Measurements from ENCODE around the gene NOS1AP.
A peak's percentile ranks its signal among the peaks of the same experiment; 100 is the strongest.
"Not testable (repeated sequence)": the region's sequence is repeated elsewhere in the genome, so short reads cannot be mapped to it uniquely, and the experiment has no call there.

NOS1AP gene

DNA sequence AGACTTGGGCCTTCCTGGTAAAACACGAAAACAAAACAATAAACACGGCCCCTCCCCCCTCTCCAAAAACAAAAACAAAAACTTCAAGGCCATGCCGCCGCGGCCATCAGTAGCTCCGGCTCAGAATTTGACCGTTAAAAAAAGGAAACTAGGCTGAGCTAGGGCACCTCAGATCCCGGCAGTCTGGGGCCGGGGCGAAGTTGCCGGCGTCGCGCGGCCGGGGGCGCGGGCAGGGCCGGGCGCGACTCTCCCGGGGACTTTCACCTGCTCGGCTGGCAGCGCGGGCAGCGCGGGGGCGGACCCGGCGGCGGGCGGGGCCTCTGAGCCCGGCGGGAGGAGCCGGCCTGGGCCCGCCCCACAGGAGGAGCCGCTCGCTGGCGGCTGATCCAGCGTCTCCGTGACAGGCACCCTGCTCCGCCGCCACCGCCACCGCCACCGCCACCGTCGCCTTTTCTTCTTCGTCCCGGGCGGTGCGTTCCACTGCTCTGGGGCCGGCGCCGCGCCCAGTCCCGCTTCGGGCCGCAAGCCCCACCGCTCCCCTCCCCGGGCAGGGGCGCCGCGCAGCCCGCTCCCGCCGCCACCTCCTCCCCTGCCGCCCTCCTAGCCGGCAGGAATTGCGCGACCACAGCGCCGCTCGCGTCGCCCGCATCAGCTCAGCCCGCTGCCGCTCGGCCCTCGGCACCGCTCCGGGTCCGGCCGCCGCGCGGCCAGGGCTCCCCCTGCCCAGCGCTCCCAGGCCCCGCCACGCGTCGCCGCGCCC, at the start of gene NOS1AP:
TSS of gene NOS1AP (plus strand) at position 358 of the 760 bp plus-strand sequence. CDS start 487 bp downstream, outside the sequence.
- DNase-seq = peak; percentile 78

DNA sequence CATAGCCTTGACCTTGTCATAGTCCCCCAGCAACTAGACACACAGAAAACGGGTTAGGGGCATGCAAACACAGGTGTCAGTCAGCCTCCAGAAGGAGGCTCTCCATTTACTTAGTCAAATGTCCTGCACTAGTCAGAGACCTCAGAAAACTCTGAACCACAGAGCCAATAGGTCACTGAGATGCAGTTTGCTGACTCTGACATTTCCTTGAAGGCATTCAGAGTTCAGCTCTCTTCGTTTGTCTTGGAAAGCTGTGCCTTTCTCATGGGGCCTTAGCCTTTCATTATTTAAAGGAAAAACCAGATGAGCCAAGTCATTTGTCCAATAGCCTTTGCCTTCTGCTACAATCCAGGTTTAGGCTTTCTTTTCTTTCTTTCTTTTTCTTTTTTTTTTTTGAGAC, 49.3 kb upstream of the NOS1AP start:
- DNase-seq = no peak

DNA sequence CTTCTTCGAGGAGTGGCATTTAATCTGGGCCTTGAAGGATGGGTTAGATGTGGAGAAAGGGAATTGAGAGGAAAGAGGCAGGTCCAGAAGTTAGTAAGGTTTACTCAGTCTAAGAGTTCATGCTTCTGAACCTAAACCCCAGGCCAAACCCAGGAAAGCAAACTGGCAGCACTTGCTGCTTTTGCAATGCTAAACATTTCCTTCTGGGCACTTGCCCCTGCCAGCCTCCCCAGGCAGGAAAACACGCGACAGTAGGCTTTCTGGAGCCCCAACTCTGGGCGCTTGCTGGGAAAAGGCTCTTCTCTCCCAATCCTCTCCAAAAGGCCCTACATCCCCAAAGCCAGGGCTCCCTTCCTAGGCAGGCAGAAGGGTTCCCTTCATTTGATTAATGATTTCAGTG, 48.4 kb upstream of the NOS1AP start:
- no peak for DNase-seq

DNA sequence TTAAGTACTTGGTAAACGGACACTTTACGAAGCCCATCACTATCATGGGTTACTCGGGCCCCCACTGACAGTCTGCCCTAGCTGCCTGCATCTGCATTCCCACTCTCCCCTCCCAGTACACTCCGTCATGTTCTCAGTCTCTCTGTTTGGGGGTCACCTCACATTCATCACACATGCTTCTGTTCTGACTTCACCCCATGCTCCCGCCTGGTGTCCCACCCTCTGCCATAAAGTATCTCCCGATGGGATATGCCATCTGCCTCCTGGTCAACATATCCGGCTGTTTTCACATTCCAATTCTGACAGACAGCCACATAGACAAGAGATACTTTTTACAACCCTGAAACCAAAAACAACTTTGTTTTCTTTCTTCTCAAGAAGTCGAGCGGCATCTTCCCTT, 46.9 kb upstream of the NOS1AP start:
- no peak for DNase-seq

DNA sequence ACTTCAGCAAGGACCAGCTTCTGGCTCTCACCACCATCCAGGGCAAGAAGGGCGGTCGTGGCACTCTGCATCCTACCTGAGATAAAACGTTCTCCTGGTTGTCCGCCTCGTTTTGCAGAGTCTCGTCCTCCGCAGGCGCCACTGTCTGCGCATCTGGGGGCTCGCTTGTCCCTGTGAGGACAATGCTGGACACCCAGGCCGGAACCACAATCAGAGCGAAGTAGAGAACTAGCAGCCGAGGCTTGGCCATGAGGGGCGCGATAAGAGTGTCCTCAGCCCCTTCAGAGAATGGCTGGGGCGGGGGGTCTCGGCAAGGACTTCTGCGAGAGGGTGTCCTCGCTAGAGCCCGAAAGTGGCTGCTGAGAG, 46.3 kb upstream of the NOS1AP start:
- DNase-seq = no peak

DNA sequence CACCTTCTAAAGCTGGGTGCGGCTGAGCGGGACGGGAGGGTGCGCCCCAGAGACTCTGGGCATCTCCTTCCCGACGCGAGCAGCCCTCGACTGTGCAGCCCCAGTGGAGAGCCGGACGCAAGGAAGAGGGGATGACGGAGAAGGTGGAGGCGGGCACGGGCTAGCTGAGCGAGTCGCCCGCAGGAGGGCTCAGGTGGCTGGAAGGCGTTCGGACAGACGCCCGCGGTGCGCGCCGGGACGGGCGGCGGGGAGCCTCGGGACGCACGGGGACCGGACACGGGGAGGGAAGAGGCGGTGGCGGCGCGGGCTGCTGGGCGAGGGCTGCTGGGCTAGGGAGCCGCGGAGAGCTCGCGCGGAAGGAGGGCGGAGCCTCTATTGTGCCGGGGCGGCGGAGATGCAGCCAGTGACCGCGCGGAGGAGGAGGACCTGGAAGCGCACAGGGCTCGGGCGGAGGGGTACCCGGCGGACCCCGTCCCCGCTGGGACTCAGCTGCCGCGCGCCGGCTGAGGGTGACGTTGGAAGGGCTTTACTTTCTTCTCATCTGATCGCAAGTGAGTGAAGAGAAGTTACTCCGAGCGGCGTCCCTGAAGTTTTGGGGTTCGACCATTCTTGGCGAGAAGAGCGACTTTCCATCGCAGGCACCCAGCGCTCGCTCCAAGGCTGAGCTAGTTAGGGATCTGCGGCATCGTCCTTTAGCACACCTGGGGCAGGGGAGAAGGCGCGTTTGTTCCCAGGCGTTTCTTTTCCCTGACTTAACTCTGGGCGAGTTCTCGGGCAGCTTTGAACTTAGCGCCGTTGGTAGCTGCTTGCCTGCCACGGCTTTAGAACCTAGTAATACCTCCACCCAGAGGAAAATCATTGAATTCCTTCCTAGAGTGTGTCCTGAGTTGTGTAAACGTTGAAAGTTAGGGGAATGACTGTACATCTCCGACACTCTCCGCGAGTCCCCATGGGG, 45.7 kb upstream of the NOS1AP start, which contains the start of gene OLFML2B:
TSS of gene OLFML2B (minus strand) at position 323 of the 955 bp plus-strand sequence. CDS start 439 bp downstream, outside the sequence.
- peak; percentile 75 for DNase-seq

DNA sequence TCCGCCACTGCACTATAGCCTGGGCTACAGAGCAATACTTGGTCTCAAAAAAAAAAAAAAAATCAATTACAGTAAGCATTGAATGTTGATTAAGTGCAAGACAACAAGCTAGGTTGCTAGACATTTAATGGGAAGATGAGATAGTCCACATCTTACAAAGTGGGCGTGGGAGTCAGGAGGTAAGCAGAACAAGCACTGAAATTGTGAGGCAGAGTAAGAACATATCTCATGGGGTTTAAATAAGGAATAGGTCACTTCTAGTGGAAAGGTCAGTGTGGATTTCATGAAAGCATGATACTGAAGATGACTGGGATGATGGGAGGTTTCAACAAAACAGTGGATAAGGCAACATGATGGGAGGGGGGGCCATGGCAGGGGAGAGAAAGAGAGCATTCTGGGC, 44.0 kb upstream of the NOS1AP start:
- DNase-seq = no peak

DNA sequence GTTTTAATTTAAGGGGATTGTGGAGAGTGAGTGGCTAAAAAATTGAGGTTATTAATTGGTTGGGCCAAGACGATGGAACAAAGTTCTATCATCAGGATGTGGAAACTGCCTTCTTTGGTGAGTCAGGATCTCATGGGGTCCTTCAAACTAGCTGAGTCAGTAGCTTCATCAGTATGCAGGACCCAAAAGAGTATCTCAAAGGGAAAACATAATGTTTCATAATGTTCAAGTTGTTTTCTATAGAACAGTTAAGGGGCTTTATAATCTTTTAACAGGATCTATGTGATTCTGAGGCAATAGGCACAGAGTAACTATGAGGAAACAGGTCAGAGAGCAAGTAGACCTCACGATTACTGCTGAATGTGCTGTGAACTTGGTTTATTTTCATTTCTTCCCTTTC, 42.6 kb upstream of the NOS1AP start:
- DNase-seq = no peak

DNA sequence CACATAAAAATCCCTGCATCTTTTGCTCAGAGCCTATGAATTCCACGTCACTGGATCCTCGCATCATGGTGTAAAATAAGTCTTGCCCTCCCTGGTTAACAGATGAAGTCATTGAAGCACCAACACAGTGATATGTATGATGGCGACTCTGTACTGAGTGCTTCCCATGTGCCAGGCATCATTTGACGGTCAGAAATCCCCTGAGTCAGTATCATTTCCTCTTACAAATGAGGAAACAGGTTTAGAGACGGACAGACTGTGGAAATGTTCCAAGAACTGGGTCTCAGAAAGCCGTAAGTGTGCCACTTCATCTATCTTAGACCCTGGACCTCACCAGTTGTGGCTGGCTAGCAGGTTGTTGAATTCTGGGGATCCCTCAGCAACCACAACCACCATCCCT, 40.8 kb upstream of the NOS1AP start:
- DNase-seq = no peak

DNA sequence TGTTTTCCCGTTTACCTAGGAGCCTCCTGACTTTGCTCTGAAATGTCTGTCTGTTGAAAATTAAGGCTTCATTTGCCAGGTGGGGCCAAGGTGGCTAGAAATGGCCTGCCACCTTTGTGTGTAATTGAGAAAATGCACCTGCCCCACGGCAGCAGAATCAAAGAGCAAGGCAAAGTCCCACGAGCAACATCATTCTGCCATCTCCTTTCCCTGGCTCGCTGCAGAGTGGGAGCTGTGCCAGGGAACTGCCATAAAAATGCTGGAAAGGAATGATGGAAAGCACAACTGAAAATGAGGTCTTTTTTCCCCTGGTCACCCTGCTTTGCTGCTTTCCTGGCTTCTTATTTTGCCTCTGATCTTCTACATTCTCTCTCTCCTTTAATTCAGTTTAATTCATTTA, 40.3 kb upstream of the NOS1AP start:
- DNase-seq = no peak

DNA sequence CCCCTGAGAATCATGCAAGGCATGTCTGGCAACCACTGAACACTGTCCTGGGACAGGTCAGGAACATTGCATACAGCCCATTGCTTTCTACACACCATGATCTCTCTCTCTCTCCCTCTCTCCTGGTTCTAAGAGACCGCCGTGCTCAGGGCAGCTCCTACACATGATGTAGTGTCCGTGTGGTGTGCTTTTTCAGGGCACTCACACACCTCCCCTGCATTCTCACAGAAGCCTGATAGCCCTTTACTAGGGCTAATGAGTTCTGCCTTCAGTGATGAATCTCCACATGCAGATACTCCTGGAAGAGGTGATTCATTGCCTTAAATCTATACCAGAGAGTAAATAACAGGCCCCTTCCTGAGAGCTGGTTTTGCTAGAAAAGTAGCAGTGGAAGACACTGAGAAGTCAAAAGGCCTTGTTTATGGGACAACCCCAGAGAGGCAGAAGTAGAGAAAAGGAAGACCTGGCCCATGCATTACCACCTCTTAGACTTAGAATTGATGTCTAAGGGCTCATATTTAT, 38.7 kb upstream of the NOS1AP start:
- DNase-seq = no peak

DNA sequence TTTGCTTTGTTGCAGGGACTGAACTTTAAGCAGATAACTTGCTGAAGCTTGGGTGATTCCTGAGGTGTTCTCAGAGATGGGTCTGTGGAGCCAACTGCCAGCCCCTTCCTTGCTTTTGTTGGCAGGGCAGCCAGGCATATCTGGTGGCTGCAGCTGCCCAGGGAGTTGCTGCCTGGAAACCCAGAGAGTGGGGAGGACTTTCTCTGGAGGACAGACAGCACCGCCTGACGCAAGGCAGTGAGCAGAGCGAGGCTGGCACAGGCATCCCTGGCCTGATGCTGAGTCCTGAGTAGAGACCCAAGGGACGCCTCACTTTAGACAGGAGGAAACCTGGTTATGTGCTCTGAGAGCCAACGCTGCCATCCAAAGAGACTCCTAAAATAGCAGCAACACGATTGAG, 36.1 kb upstream of the NOS1AP start:
- no peak for DNase-seq

DNA sequence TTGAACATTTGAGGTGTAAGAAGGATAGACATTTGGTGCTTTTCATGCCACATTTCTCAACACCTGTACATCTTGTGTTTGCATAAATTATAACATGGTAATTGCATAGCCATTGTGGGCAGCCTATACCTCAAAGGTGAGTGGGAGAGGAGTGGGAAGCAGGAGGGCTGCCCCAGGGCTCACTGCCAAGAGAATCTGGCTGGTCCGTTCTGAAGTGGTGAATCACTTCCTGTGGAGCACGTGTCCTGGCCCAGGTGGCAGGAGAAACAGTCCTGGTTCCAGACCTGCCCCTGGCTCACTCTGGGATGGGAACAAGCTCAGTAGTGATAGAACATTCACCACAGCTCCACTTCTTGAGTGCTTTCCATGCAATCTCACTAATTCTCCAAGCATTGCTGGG, 34.2 kb upstream of the NOS1AP start:
- peak; percentile 30 for DNase-seq

DNA sequence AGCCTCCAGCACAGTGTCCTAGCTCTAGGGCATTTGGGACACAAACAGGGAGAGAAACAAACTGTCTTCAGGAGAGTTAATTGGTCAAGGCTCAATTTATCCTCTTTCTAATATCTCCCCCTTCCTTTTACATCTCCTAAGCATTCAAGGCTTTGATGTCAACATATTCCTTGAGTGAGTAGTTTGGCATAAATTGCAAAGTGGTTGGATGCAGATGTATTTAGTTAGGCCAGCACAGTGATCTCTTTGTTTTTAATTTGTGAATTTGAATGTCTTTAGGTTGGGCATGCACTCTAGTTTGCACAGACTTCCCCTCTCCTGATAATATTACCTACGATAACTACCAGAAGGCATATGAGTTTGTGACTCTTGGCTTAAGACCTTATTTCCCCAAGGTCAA, 33.3 kb upstream of the NOS1AP start:
- DNase-seq = no peak

DNA sequence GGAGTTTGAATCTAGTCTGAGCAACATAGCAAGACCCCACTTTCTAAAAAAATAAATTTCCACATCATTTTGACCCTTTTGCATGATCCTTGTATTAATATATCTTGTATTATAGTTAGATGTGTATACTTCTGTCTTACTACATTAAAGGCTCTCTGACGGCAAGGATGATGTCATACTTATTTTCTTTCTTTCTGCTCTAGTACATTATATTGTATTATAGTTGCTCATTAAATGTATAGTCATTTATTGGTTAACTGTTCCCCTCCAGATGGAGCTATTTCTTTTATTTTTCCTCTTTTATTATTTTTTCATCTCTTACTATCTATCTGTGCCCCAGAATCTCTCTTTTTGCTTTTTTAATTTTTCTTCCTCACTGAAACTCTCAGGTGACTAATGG, 30.9 kb upstream of the NOS1AP start:
- no peak for DNase-seq

DNA sequence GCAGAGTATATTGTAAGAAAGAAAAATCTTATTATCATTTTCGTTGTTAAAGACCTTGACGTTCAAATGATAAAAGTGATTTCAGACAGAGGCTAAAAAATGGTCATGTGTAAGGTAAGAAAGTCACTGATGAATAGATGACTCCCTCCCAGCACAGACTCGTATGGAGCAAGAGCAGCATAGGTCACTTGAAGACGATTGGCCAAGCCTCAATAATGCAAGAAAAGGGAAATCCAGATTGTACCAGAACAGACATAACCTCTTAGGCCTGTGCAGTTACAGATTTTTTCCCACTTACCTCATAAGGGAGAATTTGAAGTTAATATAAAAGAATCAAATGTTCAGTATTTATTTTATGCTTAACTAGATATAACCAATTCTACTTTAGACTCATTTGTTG, 29.5 kb upstream of the NOS1AP start:
- DNase-seq = no peak

DNA sequence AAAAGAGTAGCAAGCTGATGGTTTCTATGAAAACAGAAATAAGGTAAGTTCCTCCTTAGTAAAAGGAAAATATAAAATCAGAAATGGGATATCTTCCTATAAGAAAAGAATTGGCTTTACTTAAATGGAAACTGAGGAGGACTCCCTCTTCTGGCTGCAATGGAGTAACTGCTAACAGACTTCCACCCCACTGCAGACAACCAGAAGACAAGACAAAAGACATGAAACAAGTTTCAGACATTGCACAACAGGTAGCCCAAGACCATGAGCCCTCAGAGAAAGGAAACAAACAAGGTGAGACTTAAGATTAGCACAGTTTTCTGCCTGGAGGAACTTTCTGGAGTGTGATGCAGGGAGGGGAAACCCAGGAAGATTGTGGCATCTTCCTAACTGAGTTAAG, 28.8 kb upstream of the NOS1AP start:
- no peak for DNase-seq

DNA sequence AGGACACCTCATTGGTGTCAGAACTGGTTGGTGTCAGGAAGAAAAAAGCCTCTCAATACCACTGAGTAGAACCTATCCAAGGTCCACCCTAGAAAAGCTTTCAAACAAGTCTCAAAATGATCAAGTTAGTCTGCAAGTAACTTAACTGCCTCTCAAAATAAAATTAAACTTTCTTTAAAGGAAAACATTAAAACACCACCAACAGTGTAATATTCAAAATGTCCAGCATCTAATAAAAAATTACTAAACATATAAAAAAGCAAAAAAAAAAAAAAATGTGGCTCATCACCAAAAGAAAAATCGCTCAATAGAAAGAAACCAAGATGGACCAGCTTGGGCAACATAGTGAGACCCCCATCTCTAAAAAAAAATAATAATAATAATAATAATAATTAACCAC, 27.1 kb upstream of the NOS1AP start:
- DNase-seq = no peak

DNA sequence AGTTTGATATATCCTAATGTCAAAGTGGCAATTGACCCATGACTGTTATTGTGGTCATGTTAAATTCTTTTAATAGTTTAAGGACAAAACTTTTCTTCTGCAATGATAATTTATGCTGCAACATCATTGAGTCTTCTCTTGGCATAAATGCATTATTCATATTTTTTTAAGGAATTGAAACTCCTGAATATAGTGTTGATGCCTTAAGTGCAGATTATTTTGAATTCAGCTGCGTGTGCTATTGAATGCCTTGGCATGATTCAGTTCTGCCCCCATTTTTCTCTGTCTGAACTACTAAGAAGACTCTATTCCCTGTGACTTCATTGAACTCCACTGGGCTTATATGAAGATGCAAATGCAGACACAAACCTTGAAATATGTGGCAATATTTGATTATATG, 22.6 kb upstream of the NOS1AP start:
- DNase-seq = no peak

DNA sequence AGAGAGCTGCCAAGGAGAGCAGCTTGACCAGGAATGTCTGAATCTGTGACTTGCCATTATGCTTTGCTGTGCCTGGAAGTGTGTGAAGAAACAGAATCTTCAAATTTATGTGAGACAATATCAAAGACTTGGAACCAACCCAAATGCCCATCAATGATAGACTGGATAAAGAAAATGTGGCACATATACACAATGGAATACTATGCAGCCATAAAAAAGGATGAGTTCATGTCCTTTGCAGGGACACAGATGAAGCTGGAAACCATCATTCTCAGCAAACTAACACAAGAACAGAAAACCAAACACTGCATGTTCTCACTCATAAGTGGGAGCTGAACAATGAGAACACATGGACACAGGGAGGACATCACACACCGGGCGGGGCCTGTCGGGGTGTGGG, 15.5 kb upstream of the NOS1AP start:
- not testable (repeated sequence) for DNase-seq

DNA sequence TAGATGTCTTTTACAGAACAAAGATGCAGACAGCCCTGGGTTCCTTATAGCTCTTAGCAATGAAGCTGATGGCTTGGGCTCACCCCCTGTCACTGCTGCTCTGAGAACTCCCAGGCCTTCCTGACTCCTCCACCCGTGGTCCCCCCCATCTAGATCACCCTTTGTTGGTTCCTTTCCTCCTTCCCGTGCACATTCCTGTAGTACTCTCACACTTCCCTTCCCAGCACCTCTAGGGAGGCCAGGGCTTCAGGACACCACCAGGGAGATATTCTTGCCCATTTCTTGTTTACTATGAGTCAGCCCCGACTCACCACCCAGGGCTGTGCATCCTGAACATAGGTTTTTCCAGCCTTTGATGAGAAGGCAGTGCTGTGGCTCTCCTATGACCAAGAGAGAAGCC, 14.4 kb upstream of the NOS1AP start:
- DNase-seq = peak; percentile 28

DNA sequence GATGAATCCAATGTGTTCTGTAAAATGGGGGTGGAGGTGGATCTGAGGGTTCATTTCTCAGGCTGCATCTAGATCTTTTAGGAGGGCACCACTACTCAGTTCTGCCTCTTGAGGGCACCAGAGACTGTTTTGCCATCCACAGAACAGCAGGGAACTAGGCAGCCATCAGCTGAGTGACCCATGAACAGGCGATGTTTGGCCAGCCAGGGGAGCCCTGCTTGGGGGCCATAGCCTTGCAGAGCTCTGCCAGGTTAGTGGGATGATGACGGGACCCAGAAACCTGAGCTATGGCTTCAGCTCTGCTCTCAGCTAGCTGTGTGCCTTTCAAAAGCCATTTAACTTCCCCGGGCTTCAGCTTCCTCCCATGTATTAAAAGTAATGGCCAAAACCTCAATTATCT, 13.4 kb upstream of the NOS1AP start:
- DNase-seq = no peak

DNA sequence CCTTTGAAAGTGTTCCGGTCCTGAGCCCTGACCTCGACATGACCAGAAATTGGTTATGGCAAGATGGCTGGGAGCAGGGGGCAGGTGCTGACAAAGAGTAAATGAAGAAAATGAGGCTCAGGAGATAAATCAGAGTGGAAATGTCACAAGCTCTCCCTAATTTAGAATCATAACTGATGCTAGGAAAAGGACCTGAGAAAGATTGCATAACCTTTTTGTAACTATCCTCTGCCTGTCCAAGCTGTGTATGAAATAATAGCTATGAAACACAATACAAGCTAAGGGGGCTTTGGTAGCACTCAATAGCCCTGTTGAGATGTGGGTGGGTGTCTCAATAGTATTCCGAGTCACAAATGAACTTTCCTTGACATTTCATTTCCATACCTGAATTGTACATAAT, 12.9 kb upstream of the NOS1AP start:
- no peak for DNase-seq

DNA sequence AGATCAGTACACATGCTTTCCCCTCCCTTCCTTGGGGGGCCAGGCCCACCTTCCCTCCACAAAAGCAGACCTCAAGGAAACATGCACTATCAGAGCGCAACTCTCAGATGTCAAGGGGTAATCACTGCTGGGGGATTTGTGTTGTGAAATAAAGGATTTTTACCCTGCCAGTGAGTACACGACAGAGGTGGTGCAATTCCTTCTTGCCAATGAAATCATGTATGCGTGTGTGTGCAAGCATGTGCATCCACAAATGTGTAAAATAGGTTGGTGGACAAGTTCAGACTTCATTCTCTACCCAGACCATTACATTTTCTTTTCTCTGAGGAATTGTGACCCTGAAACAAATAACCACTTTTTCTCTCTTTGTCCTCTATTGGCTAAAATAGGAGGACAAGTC, 9.8 kb upstream of the NOS1AP start:
- no peak for DNase-seq
